H1 (cell line): ENCODE measurements around the gene TOR1A. TPM values are rescaled to one million over a fixed set of nuclear protein-coding genes. Genes with fewer than 3 reads are reported as not detected.
A peak's percentile ranks its signal among the peaks of the same experiment; 100 is the strongest.

Source experiments
- CTCF ChIA-PET: fragments of 300-600 bp; sonication (Branson Sonifier 250); formaldehyde crosslinking; loops from one replicate; lab custom pipeline; 2021; ENCODE audit not compliant: partially characterized antibody; lab: Charles Lee
- POLR2A ChIA-PET: fragments of 300-600 bp; sonication (Branson Sonifier 250); formaldehyde crosslinking; loops from one replicate; lab custom pipeline; 2021; ENCODE audit warnings: inconsistent platforms; ENCODE audit not compliant: partially characterized antibody; lab: Charles Lee
- DNase-seq, 2 experiments: peaks; one replicate each; pipeline versions ENCODE4 v3.0.0 to v3.0.0-alpha.2; 2010 to 2022; ENCODE audit warnings: low spot score in 2 of 2, low read depth in 1 of 2, mixed read lengths in 1 of 2
- FAIRE-seq: peaks from 2 replicates; lab custom pipeline; 2011; peaks lifted over from hg19 to GRCh38; lab: Jason Lieb, UNC
- H2AFZ ChIP-seq: 2 replicates; pipeline ENCODE4 v1.8.1; 2012; ENCODE audit warnings: low read length, inconsistent platforms
- H2AK5ac ChIP-seq: 2 replicates; pipeline ENCODE4 v1.6.1; 2013; ENCODE audit warnings: low read depth, low read length
- H2BK120ac ChIP-seq: replicated peaks from 2 replicates; pipeline ENCODE3; 2013; ENCODE audit warnings: low read depth, low read length, inconsistent platforms
- H2BK12ac ChIP-seq: 2 replicates; pipeline ENCODE4 v1.6.1; 2013; ENCODE audit warnings: low read depth, low read length
- H2BK15ac ChIP-seq: 2 replicates; pipeline ENCODE4 v1.6.1; 2013; ENCODE audit warnings: low read length
- H2BK20ac ChIP-seq: 2 replicates; pipeline ENCODE4 v1.6.1; 2013; ENCODE audit warnings: low read length
- H2BK5ac ChIP-seq: 2 replicates; pipeline ENCODE4 v1.6.1; 2013; ENCODE audit warnings: low read depth, low read length
- H3K14ac ChIP-seq: 2 replicates; pipeline ENCODE4 v1.6.1; 2013; ENCODE audit warnings: inconsistent platforms; ENCODE audit not compliant: insufficient read length
- H3K18ac ChIP-seq: 2 replicates; pipeline ENCODE4 v1.6.1; 2013; ENCODE audit warnings: low read length; ENCODE audit errors: extremely low read depth
- H3K23ac ChIP-seq: 2 replicates; pipeline ENCODE4 v1.6.1; 2013; ENCODE audit warnings: inconsistent platforms; ENCODE audit not compliant: insufficient read length
- H3K23me2 ChIP-seq: 2 replicates; pipeline ENCODE4 v1.6.1; 2013; ENCODE audit warnings: low read depth, low read length
- H3K27ac ChIP-seq: 2 replicates; pipeline ENCODE4 v1.6.1; 2011; ENCODE audit warnings: low read depth, low read length, inconsistent platforms
- H3K27me3 ChIP-seq, 4 experiments: replicated peaks in 1 of 4; 1 replicate in 1 of 4; 2 replicates in 3 of 4; pipeline versions ENCODE4 v1.6.1 to v1.8.1; 2011 to 2013; ENCODE audit warnings: low read length in 3 of 4, mild to moderate bottlenecking in 3 of 4, inconsistent platforms in 2 of 4, mixed read lengths in 2 of 4, moderate library complexity in 1 of 4; ENCODE audit not compliant: control insufficient read depth in 3 of 4, insufficient read depth in 3 of 4; ENCODE audit errors: extremely low read depth in 1 of 4
- H3K36me3 ChIP-seq, 4 experiments: 2 replicates each; pipeline versions ENCODE4 v1.6.1 to v1.8.1; 2011 to 2013; ENCODE audit warnings: mild to moderate bottlenecking in 4 of 4, low read length in 3 of 4, moderate library complexity in 2 of 4, control low read depth in 1 of 4, inconsistent platforms in 1 of 4; ENCODE audit not compliant: insufficient read depth in 4 of 4, control insufficient read depth in 2 of 4
- H3K4ac ChIP-seq: replicated peaks from 2 replicates; pipeline ENCODE3; 2013; ENCODE audit warnings: low read length, low read depth, mixed read lengths, inconsistent platforms; ENCODE audit not compliant: insufficient read length
- H3K4me1 ChIP-seq, 4 experiments: replicated peaks in 1 of 4; 1 replicate in 1 of 4; 2 replicates in 3 of 4; pipeline versions ENCODE4 v1.6.1 to v1.8.1; 2011 to 2013; ENCODE audit warnings: low read length in 3 of 4, inconsistent platforms in 2 of 4, mixed read lengths in 1 of 4; ENCODE audit not compliant: insufficient read depth in 4 of 4, control insufficient read depth in 3 of 4
- H3K4me2 ChIP-seq, 2 experiments: 2 replicates each; pipeline versions ENCODE4 v1.6.1 to v1.8.1; 2011 to 2013; ENCODE audit warnings: low read depth in 2 of 2, low read length in 2 of 2, control low read depth in 1 of 2, inconsistent platforms in 1 of 2, mild to moderate bottlenecking in 1 of 2; ENCODE audit not compliant: insufficient read depth in 1 of 2
- H3K4me3 ChIP-seq, 4 experiments: fragments of 200-600, 300-600 bp in 1 of 4; sonication (generic), shearing (Covaris generic), sonication (Bioruptor Twin) in 1 of 4; 2 replicates each; pipeline versions ENCODE4 v1.5.1 to v1.8.1; 2011 to 2016; ENCODE audit warnings: low read length in 4 of 4, low read depth in 3 of 4, control low read depth in 2 of 4, inconsistent platforms in 2 of 4, mild to moderate bottlenecking in 2 of 4, mixed read lengths in 1 of 4, moderate library complexity in 1 of 4; ENCODE audit not compliant: insufficient read depth in 2 of 4; ENCODE audit errors: extremely low read depth in 1 of 4
- H3K56ac ChIP-seq: replicated peaks from 2 replicates; pipeline ENCODE3; 2013; ENCODE audit warnings: low read depth, mild to moderate bottlenecking, mixed read lengths, low read length, inconsistent platforms; ENCODE audit not compliant: insufficient read length
- H3K79me1 ChIP-seq: 2 replicates; pipeline ENCODE4 v1.6.1; 2013; ENCODE audit warnings: low read depth, low read length, control low read depth
- H3K79me2 ChIP-seq, 2 experiments: 2 replicates each; pipeline versions ENCODE4 v1.6.1 to v1.8.1; 2012 to 2013; ENCODE audit warnings: low read length in 2 of 2, mild to moderate bottlenecking in 2 of 2, inconsistent platforms in 1 of 2; ENCODE audit not compliant: insufficient read depth in 2 of 2, control insufficient read depth in 1 of 2
- H3K9ac ChIP-seq, 4 experiments: replicated peaks in 1 of 4; 1 replicate in 1 of 4; 2 replicates in 3 of 4; pipeline versions ENCODE4 v1.6.1 to v1.8.1; 2011 to 2013; ENCODE audit warnings: low read depth in 3 of 4, low read length in 3 of 4, control low read depth in 2 of 4, mild to moderate bottlenecking in 2 of 4, moderate library complexity in 2 of 4, inconsistent platforms in 1 of 4; ENCODE audit errors: extremely low read depth in 1 of 4
- H3K9me3 ChIP-seq, 2 experiments: 2 replicates each; pipeline versions ENCODE4 v1.6.1 to v1.8.1; 2012 to 2013; ENCODE audit warnings: mild to moderate bottlenecking in 2 of 2, moderate library complexity in 2 of 2, control low read depth in 1 of 2, inconsistent platforms in 1 of 2, low read depth in 1 of 2, low read length in 1 of 2, mixed read lengths in 1 of 2; ENCODE audit not compliant: insufficient read depth in 2 of 2
- H4K20me1 ChIP-seq, 2 experiments: replicated peaks in 1 of 2; 2 replicates each; pipeline versions ENCODE3 to v1.8.1; 2011 to 2013; ENCODE audit warnings: inconsistent platforms in 2 of 2, low read length in 2 of 2, mild to moderate bottlenecking in 1 of 2; ENCODE audit not compliant: insufficient read depth in 2 of 2, control insufficient read depth in 1 of 2
- H4K5ac ChIP-seq: 2 replicates; pipeline ENCODE4 v1.6.1; 2013; ENCODE audit warnings: low read length, low read depth, mixed read lengths, inconsistent platforms; ENCODE audit not compliant: insufficient read length
- H4K8ac ChIP-seq: 2 replicates; pipeline ENCODE4 v1.8.0; 2013; ENCODE audit warnings: mild to moderate bottlenecking, moderate library complexity, low read length, inconsistent platforms; ENCODE audit not compliant: insufficient read depth; ENCODE audit errors: extremely low read depth
- H4K91ac ChIP-seq: replicated peaks from 2 replicates; pipeline ENCODE3; 2013; ENCODE audit warnings: low read length, mixed read lengths, inconsistent platforms; ENCODE audit not compliant: insufficient read length
- CBX8 ChIP-seq: fragments of 300-800, 300-1000 bp; sonication (generic); IDR thresholded peaks from 2 replicates; pipeline ENCODE4 v1.7.1; 2016; ENCODE audit warnings: low read depth, low read length, borderline replicate concordance
- RAD21 ChIP-seq, 2 experiments: IDR thresholded peaks in 1 of 2; conservative IDR thresholded peaks in 1 of 2; 2 replicates each; pipeline ENCODE4 v1.6.1; 2011; ENCODE audit warnings: low read depth in 2 of 2, low read length in 2 of 2, improper control_type of control experiment in 1 of 2, inconsistent platforms in 1 of 2, mild to moderate bottlenecking in 1 of 2, moderate library complexity in 1 of 2
- WGBS, 2 experiments: shearing (Covaris generic) in 1 of 2; methylation state at CpG; one replicate each; pipeline versions ENCODE4 v1.1.6 to v1.1.7; 2013 to 2015; ENCODE audit warnings: low lambda C conversion rate in 2 of 2, mixed read lengths in 2 of 2, inconsistent platforms in 1 of 2, low coverage in 1 of 2, missing lambda C conversion rate in 1 of 2; ENCODE audit not compliant: insufficient replicate concordance in 2 of 2, insufficient coverage in 1 of 2, insufficient read length in 1 of 2; ENCODE audit errors: extremely low coverage in 1 of 2, missing lambda C conversion rate in 1 of 2; 5-methylcytosine and 5-hydroxymethylcytosine counted together
- polyA plus RNA-seq, 7 experiments: library from polyadenylated mRNA; depleted of rRNA in 3 of 7; stranded (reverse) in 5 of 7; unstranded in 2 of 7; fragments of >200 nt in 5 of 7; fragments of 200-250 nt in 2 of 7; gene quantifications; 1 replicate in 5 of 7; 2 replicates in 1 of 7; 4 replicates in 1 of 7; pipeline versions ENCODE4 v1.2.1 to v1.2.3, GENCODE V29; 2011 to 2013; ENCODE audit warnings: missing spikeins in 2 of 7, mixed read lengths in 2 of 7
- total RNA-seq: library from RNA; stranded (reverse); fragmentation: NEBNext Ultra II Directional; extraction: Animal tissue kit (Norgen Biotek cat#: 25700); gene quantifications from 2 replicates; pipeline ENCODE4 v1.2.1, GENCODE V29; 2021
- TF ChIP-seq, protein P1 (sequence below), 3 experiments: IDR thresholded peaks; 1 replicate in 2 of 3; 2 replicates in 1 of 3; pipeline versions ENCODE4 v1.5.1 to v1.6.1; 2011; ENCODE audit warnings: low read length in 3 of 3, mild to moderate bottlenecking in 3 of 3, inconsistent platforms in 2 of 3, low read depth in 1 of 3, moderate library complexity in 1 of 3; ENCODE audit not compliant: insufficient read depth in 1 of 3; ENCODE audit errors: control extremely low read depth in 1 of 3

The TOR1A gene
- total and polyA plus RNA-seq, 2 of the 8 experiments (the other 6 are each of a cell fraction or from before 2014, with no cell fraction given): 37.6 to 46.7 TPM

DNA sequence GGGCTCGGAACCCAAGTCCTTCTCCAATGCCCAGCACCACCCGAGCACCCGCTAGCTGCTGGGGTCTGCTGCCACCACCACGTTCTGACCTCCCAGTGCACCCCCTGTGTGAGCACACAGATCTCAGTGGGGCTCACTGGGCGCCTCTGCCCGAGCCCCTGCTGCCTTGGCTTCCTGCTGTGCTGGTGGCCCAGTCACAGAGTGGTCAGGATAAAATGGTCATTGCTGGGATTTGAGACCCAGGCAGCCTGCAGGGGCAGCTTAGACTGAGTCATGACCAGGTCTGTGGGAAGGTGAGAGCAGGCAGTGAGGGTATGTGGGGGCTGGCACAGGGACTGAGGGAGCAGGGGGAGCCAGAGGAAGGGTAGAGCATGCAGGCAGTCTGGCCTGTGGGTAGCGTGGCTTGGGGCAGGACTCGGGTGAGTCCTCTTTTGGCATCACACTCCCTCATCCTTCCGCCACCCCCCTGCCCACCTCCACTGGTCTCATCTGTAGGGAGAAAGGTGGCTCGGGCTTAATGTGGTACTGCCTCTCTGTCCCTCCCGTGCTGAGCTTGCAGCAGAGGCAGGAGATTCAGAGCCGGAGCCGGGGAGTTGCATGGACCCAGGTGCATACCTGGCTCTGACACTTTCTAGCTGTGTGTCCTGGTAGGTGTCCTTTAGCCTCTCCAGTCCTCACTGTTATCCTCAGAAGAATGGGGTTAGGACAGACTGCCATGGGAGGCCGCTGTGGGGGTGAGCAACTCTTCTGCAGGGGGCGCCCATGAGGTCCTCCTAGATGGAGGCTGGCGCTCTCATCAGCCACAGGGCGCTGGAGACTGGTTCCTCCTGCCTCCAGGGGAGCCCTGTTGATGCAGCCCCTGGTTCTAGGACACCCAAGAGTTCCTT is 43.4 kb upstream of the TOR1A start:
- Histone ChIP-seq H2BK20ac (no peak overlapping the region), H4K20me1 (no peaks in the 10 kb centered on the region), H3K27ac (0 out of 2 replicates have a peak overlapping the region, but pooled peaks have one; percentile 23), H3K23me2 (no peaks in the 10 kb centered on the region), H2BK120ac (no peak overlapping the region), H3K4me3 (no peak overlapping the region), H3K56ac (no peak overlapping the region), H2AK5ac (no peak overlapping the region), H2BK5ac (no peak overlapping the region), H3K18ac (no peak overlapping the region), H3K9ac (no peak overlapping the region), H3K14ac (no peak overlapping the region), H3K23ac (no peak overlapping the region), H2BK15ac (no peak overlapping the region), H4K91ac (no peak overlapping the region), H3K4ac (no peak overlapping the region), H3K27me3 (no peaks in the 10 kb centered on the region), H3K36me3 (peaks cover 0 to 4% (median 0%) of the 10 kb centered on the region in 4 experiments; a peak in 2 of 8 replicates), H3K4me1 (no peaks in the 10 kb centered on the region), H3K4me2 (no peak overlapping the region), H4K8ac (peak overlapping the region; percentile 35), H3K9me3 (no peaks in the 10 kb centered on the region), H3K79me1 (no peaks in the 10 kb centered on the region), H2AFZ (no peak overlapping the region), H2BK12ac (no peak overlapping the region), H3K79me2 (no peaks in the 10 kb centered on the region), H4K5ac (no peak overlapping the region)
- no peak for FAIRE-seq
- CTCF ChIA-PET: interaction anchor here (0.6 to 1.7 kb wide), 11 partner anchors 9 to 179 kb away, joined by 3 to 6 read pairs (median 3); no protein-coding TSS in a partner anchor
- DNase-seq: peak in 1 of 2 experiments; percentile 74
- POLR2A ChIA-PET: no interaction called here
- TF ChIP-seq RAD21 (IDR thresholded peaks at IDR 0.05 in 1 of 2, conservative IDR thresholded peaks at IDR 0.05 in 1 of 2; ENCODE audit: low read depth in 2 of 2, low read length in 2 of 2) (peak; percentile 26 to 44; a peak in 3 of 4 replicates), CBX8 (no peak)
- TF ChIP-seq, protein P1, sequence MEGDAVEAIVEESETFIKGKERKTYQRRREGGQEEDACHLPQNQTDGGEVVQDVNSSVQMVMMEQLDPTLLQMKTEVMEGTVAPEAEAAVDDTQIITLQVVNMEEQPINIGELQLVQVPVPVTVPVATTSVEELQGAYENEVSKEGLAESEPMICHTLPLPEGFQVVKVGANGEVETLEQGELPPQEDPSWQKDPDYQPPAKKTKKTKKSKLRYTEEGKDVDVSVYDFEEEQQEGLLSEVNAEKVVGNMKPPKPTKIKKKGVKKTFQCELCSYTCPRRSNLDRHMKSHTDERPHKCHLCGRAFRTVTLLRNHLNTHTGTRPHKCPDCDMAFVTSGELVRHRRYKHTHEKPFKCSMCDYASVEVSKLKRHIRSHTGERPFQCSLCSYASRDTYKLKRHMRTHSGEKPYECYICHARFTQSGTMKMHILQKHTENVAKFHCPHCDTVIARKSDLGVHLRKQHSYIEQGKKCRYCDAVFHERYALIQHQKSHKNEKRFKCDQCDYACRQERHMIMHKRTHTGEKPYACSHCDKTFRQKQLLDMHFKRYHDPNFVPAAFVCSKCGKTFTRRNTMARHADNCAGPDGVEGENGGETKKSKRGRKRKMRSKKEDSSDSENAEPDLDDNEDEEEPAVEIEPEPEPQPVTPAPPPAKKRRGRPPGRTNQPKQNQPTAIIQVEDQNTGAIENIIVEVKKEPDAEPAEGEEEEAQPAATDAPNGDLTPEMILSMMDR (IDR thresholded peaks at IDR 0.05; ENCODE audit: control extremely low read depth in 1 of 3, insufficient read depth in 1 of 3, low read depth in 1 of 3, low read length in 3 of 3): peak in 2 of 3 experiments; percentile 60 to 67; a peak in 3 of 4 replicates
- WGBS, 2 experiments: 67% methylated on average over 17 of the region's 17 CpGs; no CpG with 5 or more reads in 1 of the 2 experiments
